Measurements from ENCODE around the gene PLA2G4E.

The PLA2G4E gene

GRCh38 chr15:41983621-41984571 is 36.9 kb downstream of the PLA2G4E start:
- TF ChIP-seq OSR1 (CRISPR knock-in tag; IDR thresholded peaks at IDR 0.05) (no peak), PATZ1 (CRISPR knock-in tag; IDR thresholded peaks at IDR 0.05; ENCODE audit: borderline replicate concordance) (no peak), GLIS3 (CRISPR knock-in tag; IDR thresholded peaks at IDR 0.05) (no peak), ESRRG (CRISPR knock-in tag; IDR thresholded peaks at IDR 0.05) (no peak), CREB5 (CRISPR knock-in tag; IDR thresholded peaks at IDR 0.05; ENCODE audit: low read depth) (no peak), RARB (CRISPR knock-in tag; IDR thresholded peaks at IDR 0.05) (no peak), PPARA (CRISPR knock-in tag; IDR thresholded peaks at IDR 0.05; ENCODE audit: borderline replicate concordance) (no peak), BACH2 (CRISPR knock-in tag; IDR thresholded peaks at IDR 0.05; ENCODE audit: borderline replicate concordance) (no peak), ZNF8 (CRISPR knock-in tag; IDR thresholded peaks at IDR 0.05) (no peak), TSHZ2 (CRISPR knock-in tag; IDR thresholded peaks at IDR 0.05) (no peak), ZC3H10 (CRISPR knock-in tag; IDR thresholded peaks at IDR 0.05) (no peak), ZNF565 (CRISPR knock-in tag; conservative IDR thresholded peaks at IDR 0.05; ENCODE audit: low read depth) (no peak), SNAI2 (CRISPR knock-in tag; IDR thresholded peaks at IDR 0.05) (no peak), CSRNP3 (CRISPR knock-in tag; IDR thresholded peaks at IDR 0.05) (no peak), TCF4 (CRISPR knock-in tag; IDR thresholded peaks at IDR 0.05; ENCODE audit: borderline replicate concordance) (no peak), TOX (CRISPR knock-in tag; IDR thresholded peaks at IDR 0.05; ENCODE audit: borderline replicate concordance) (no peak), ZNF70 (CRISPR knock-in tag; IDR thresholded peaks at IDR 0.05) (no peak)
- no peak for ATAC-seq

GRCh38 chr15:41983221-41983620 is 37.6 kb downstream of the PLA2G4E start:
- no peak for ATAC-seq

More at GRCh38 chr15:41983221-41983620, 37.6 kb downstream of the PLA2G4E start:
- TF ChIP-seq BACH2 (CRISPR knock-in tag; IDR thresholded peaks at IDR 0.05; ENCODE audit: borderline replicate concordance) (no peak), GLIS3 (CRISPR knock-in tag; IDR thresholded peaks at IDR 0.05) (no peak), TSHZ2 (CRISPR knock-in tag; IDR thresholded peaks at IDR 0.05) (no peak), ISL1 (CRISPR knock-in tag; IDR thresholded peaks at IDR 0.05) (no peak), ZFP30 (CRISPR knock-in tag; IDR thresholded peaks at IDR 0.05) (no peak), CREB5 (CRISPR knock-in tag; IDR thresholded peaks at IDR 0.05; ENCODE audit: low read depth) (no peak), SNAI2 (CRISPR knock-in tag; IDR thresholded peaks at IDR 0.05) (no peak), POU6F1 (CRISPR knock-in tag; IDR thresholded peaks at IDR 0.05; ENCODE audit: borderline replicate concordance, low read depth) (no peak)
